Superior temporal gyrus (tissue), 1 donor: ENCODE measurements around the gene AIRE.

Source experiments
- DNase-seq: peaks from one replicate; pipeline ENCODE4 v3.0.0-alpha.2; 2016; ENCODE audit errors: extremely low spot score

AIRE gene

DNA sequence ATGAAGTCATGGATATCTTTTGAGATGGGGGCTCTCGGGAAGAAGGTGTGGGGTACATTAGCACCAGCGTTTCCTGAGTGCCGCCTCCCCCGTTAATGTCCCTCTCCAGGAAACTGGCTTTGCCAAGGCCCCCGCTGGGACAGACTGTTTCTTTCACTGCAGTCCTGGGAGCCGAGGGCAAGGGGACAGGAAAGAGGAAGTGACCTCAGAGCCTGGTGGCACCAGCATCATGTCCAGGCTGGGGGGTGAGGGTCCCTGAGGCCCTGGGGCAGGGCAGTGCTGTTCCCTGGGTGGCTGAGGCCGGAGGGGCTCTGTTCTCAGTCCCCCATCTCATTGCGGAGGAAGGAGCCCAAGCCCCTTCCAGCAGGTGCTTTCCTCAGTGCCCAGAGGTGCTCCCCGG is 20.0 kb downstream of the AIRE start:
- no peak for DNase-seq

GRCh38 chr21:44306936-44307704 is 21.4 kb downstream of the AIRE start:
- DNase-seq: no peak

DNA sequence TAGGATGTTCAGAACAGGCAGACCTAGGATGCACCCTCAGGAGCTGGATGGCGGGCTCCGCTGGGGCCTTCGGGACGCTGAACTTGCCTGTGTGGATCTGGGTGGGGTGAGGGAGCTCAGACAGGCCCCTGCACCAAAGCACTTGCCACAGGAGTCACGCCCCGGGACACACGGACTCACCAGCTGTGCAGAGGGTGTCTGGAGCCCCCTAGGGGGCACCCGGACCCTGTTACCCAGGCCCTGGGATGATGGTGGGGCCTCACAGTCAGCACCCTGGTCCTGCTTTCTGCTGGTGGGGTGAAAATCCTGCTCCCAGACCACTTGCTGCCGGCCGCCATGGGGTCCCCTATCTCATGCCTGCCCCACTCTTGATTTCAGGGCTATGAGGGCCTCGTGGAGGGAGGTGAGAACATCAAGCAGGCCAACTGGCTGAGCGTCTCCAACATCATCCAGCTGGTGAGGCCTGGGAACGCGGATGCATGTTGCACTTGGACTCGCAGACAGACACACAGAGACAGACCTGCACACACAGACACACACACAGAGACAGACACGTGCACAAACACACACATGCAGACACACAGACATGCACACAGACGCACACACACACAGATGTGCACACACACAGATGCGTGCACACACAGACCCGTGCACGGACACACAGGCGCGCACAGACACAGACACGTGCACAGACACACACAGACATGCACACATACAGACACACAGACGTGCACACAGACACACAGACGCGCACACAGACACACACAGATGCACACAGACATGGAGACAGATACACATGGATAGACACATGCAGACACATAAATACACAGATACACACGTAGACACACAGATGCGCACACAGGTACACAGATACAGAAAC is 25.2 kb downstream of the AIRE start:
- no peak for DNase-seq

DNA sequence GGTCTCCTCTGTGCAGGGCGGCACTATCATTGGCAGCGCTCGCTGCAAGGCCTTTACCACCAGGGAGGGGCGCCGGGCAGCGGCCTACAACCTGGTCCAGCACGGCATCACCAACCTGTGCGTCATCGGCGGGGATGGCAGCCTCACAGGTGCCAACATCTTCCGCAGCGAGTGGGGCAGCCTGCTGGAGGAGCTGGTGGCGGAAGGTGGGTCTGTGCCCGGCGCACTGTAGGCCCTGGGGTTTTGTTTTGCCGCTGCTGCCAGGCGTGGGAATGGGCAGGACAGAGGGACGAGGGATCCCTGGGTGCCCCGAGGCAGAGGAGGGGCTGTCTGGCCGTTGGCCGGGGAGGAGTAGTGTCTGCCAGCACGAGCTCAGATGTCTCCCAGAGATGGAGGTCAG is 26.4 kb downstream of the AIRE start:
- no peak for DNase-seq

GRCh38 chr21:44312716-44313115 is 27.0 kb downstream of the AIRE start:
- no peak for DNase-seq

GRCh38 chr21:44313451-44313850 is 27.8 kb downstream of the AIRE start:
- DNase-seq: no peak

DNA sequence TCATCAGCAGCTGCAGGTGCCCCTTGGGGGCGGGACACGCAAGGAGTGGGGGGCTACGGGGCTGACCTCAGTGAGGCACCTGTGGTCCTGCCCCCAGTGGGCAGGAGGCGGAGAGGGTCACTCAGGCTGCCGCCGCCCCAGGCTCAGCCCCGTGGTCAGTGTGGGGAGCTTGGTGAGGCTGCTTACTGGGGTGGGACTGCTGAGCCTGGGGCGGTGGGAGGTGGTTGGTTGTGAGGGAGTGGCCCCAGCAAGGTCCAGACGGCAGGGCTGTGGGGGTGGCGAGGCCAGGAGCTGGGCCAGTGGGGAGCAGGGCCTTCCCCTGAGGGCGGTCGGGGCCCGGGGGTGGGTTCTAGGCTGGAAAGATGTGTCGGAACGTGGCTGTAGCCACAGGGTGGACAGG is 28.5 kb downstream of the AIRE start:
- no peak for DNase-seq

- no peak for DNase-seq
These were observed 28.9 kb downstream of the AIRE start for GRCh38 chr21:44314561-44314960.

DNA sequence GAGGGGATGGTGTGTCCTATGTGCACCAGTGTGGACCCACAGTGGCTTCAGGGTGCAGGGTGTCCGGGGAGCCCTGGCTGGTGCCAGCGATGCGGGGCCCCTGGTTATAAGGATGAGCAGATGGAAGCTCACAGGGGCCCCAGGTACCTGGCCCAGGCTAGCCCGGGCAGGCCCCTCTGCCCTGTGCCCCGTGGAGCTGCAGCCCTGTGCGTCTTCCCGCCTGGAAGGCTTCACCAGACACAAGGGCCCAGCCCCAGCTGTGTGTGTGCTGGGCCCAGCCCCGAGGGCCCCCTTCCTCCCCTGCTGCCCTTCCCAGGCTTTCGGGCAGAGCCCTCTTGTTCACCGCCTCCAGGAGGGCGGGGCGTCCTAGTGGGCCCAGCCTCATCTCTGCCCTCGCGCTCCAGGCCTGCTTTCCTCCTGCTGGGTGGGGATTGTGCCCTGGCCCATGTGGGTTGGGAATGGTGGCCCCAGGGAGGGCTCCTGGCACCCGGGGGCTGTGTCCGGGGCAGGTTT is 30.1 kb downstream of the AIRE start:
- DNase-seq: no peak

DNA sequence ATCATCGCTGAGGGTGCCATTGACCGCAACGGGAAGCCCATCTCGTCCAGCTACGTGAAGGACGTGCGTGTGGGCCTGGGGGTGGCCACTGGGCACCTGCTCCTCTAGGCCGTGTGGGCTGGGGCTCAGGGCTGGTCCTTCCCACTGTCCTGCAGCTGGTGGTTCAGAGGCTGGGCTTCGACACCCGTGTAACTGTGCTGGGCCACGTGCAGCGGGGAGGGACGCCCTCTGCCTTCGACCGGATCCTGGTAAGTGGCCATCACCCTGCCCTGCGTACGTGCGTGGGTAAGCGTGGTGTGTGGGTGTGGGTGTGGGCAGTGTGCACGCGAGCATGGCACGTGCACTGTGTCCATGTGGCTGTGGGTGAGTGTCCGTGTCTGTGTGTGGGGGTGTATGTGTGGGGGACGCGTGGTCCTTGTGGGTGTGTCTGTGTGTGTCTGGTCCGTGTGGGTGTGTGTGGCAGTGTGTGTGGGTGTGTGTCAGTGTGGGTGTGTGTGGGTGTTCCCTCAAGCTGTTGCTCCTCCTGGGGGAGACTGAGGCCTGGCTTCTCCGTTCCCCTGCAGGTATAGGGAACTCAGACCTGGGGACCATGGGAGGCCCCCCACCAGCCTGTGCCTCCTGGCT is 30.7 kb downstream of the AIRE start:
- DNase-seq: no peak

- DNase-seq: peak; percentile 67
These were observed 31.6 kb downstream of the AIRE start for GRCh38 chr21:44317241-44317782.

GRCh38 chr21:44317871-44318270 is 32.2 kb downstream of the AIRE start:
- DNase-seq: no peak

- DNase-seq: no peak
These were observed 33.0 kb downstream of the AIRE start for GRCh38 chr21:44318489-44319285.

GRCh38 chr21:44319407-44320065 is 33.9 kb downstream of the AIRE start:
- no peak for DNase-seq

GRCh38 chr21:44320847-44321246 is 35.2 kb downstream of the AIRE start:
- no peak for DNase-seq

DNA sequence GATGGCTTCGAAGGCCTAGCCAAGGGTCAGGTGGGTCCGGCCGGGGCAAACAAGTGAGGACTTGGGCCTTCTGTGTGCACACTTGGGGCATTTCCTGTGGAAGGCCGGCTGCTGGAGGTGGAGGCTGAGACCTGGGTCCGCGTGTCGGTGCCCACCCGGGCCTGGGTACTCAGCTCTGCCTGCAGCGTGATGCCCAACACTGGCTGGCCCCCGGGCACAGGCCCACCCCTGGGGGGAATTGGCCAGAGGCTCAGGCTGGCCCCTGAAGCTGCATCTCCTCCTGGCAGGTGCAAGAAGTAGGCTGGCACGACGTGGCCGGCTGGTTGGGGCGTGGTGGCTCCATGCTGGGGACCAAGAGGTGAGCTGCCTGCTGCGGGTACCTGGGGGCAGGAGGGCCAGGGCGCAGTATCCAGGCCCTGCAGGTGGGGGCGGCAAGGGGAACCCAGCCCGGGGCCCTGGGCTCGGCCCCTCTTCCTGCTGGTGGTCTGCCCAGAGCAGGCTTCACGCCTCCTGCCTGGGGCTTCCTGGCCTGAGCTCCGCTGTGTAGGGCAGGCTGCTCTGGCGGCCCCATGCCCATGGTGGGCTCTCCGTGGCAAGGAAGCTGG is 36.3 kb downstream of the AIRE start:
- no peak for DNase-seq

DNA sequence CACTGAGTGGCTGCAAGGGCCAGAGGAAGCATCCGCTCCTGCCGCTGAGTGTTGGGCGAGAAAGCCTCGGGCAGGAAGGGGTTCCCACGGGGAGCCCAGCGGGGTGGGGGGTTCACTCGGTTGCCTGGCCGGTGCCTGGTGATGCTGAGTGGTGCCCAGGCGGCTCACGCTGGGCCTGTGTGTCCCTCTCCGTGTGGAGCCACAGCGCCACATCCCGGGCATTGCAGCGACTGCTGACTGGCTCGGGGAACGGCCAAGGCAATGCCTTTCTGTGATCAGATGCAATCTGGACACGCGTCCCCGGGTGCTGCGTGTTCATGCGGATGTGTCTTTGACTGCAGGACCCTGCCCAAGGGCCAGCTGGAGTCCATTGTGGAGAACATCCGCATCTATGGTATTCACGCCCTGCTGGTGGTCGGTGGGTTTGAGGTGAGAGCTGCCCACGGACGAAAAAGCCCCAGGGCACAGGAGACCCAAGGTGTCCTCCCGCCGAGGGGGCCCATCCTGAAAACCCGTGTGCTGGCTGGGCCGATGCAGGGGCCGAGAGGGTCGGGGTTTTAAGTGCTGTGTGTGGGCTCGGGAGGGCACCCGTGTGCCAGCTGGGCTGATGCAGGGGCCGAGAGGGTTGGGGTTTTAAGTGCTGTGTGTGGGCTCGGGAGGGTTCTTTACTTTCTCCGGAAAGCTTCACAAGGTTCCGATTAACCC is 37.1 kb downstream of the AIRE start:
- DNase-seq: no peak

- DNase-seq: no peak
These were observed 37.9 kb downstream of the AIRE start for GRCh38 chr21:44323591-44323990.

DNA sequence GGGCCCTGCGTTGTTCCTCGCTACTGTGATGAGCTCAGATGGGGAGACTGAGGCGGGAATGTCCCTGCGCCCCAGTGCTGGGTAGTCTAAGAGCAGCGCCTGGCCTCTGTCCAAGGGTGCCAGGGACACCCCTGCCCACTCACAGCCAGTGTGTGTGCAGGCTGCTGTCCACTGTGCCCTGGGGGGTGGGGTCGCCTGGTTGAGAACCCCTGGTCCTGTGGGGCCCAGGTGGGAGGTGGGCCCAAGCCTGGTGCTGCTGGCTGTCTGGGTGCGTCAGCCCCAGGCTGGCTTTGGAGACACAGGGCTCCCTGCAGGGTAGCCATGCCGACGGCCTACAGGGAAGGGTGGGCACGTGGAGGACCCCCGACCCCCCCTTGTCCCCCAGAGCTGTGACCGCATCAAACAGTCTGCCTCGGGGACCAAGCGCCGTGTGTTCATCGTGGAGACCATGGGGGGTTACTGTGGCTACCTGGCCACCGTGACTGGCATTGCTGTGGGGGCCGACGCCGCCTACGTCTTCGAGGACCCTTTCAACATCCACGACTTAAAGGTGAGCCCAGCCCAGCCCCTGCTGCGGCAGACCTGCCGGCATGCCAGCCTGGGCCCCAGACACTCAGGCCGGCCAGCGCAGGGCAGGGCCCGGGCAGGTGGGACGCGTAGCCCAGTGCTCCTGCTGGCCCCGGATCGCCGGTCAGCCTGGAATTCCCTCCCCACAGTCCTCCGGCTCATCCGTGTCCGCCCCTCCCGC is 38.6 kb downstream of the AIRE start:
- no peak for DNase-seq
